HepG2 (cell line): ENCODE measurements around the gene KATNA1. TPM values are rescaled to one million over a fixed set of nuclear protein-coding genes. Genes with fewer than 3 reads are reported as not detected.

Experiments
- AGO2 ChIP-seq: fragments of 200-400 bp; formaldehyde crosslinking; optimal IDR thresholded peaks from 2 replicates; pipeline ENCODE3; 2017; ENCODE audit warnings: mild to moderate bottlenecking, low read depth, low read length, moderate library complexity
- ARHGAP35 ChIP-seq: sonication (generic); formaldehyde crosslinking; IDR thresholded peaks from 2 replicates; pipeline ENCODE4 v1.9.0; 2022; ENCODE audit warnings: mild to moderate bottlenecking, inconsistent platforms, moderate library complexity, missing genetic modification reagents, borderline replicate concordance
- BCL6 ChIP-seq: IDR thresholded peaks from 2 replicates; pipeline ENCODE4 v1.6.1; 2016; ENCODE audit warnings: missing genetic modification reagents, missing compliant biosample characterization
- CC2D1A ChIP-seq: sonication (generic); formaldehyde crosslinking; IDR thresholded peaks from 2 replicates; pipeline ENCODE4 v1.8.1; 2023; ENCODE audit warnings: mild to moderate bottlenecking, missing genetic modification reagents
- DMTF1 ChIP-seq: sonication (generic); formaldehyde crosslinking; IDR thresholded peaks from 2 replicates; pipeline ENCODE4 v1.4.0; 2020; ENCODE audit warnings: mild to moderate bottlenecking, missing genetic modification reagents
- E2F2 ChIP-seq: sonication (generic); formaldehyde crosslinking; IDR thresholded peaks from 2 replicates; pipeline ENCODE4 v1.4.0; 2020; ENCODE audit warnings: missing genetic modification reagents, borderline replicate concordance
- GATA4 ChIP-seq: sonication (generic); IDR thresholded peaks from 2 replicates; pipeline ENCODE4 v1.6.1; 2016; ENCODE audit warnings: antibody characterized with exemption, low read depth, borderline replicate concordance
- HCFC1 ChIP-seq: fragments of 150-350 bp; IDR thresholded peaks from 2 replicates; pipeline ENCODE4 v1.6.1; 2014; ENCODE audit warnings: low read depth, low read length
- HHEX ChIP-seq: IDR thresholded peaks from 2 replicates; pipeline ENCODE4 v1.6.1; 2016; ENCODE audit warnings: control low read depth
- HNF1B ChIP-seq: sonication (generic); formaldehyde crosslinking; IDR thresholded peaks from 2 replicates; pipeline ENCODE4 v1.5.1; 2020; ENCODE audit warnings: mild to moderate bottlenecking, moderate library complexity, missing genetic modification reagents
- HNRNPH1 ChIP-seq: fragments of 200-400 bp; formaldehyde crosslinking; optimal IDR thresholded peaks from 2 replicates; pipeline ENCODE3; 2017; ENCODE audit warnings: mild to moderate bottlenecking, low read depth, low read length
- KAT2B ChIP-seq: fragments of 150-350 bp; IDR thresholded peaks from 2 replicates; pipeline ENCODE4 v1.6.1; 2014; ENCODE audit warnings: low read depth, low read length, borderline replicate concordance
- KLF6 ChIP-seq: IDR thresholded peaks from 2 replicates; pipeline ENCODE4 v1.8.0; 2016; ENCODE audit warnings: missing biosample characterization, missing genetic modification reagents
- MYPOP ChIP-seq: sonication (generic); formaldehyde crosslinking; IDR thresholded peaks from 2 replicates; pipeline ENCODE4 v1.8.1; 2023; ENCODE audit warnings: mild to moderate bottlenecking, moderate library complexity, missing genetic modification reagents
- NCOA5 ChIP-seq: sonication (generic); formaldehyde crosslinking; IDR thresholded peaks from 2 replicates; pipeline ENCODE4 v1.4.0; 2020; ENCODE audit warnings: missing genetic modification reagents
- NFIC ChIP-seq: IDR thresholded peaks from 2 replicates; pipeline ENCODE4 v1.6.1; 2012; ENCODE audit warnings: mild to moderate bottlenecking, low read length, inconsistent platforms
- RORA ChIP-seq: sonication (generic); formaldehyde crosslinking; IDR thresholded peaks from 2 replicates; pipeline ENCODE4 v1.5.0; 2020; ENCODE audit warnings: mild to moderate bottlenecking, missing genetic modification reagents, moderate library complexity
- TARDBP ChIP-seq: sonication (generic); formaldehyde crosslinking; IDR thresholded peaks from 2 replicates; pipeline ENCODE4 v1.8.0; 2022; ENCODE audit warnings: mild to moderate bottlenecking, missing genetic modification reagents
- THAP9 ChIP-seq: sonication (generic); formaldehyde crosslinking; IDR thresholded peaks from 2 replicates; pipeline ENCODE4; 2020; ENCODE audit warnings: missing genetic modification reagents, mild to moderate bottlenecking, borderline replicate concordance
- ZBTB21 ChIP-seq: sonication (generic); formaldehyde crosslinking; IDR thresholded peaks from 2 replicates; pipeline ENCODE4 v1.4.0; 2020; ENCODE audit warnings: missing genetic modification reagents
- ZNF138 ChIP-seq: sonication (generic); formaldehyde crosslinking; IDR thresholded peaks from 2 replicates; pipeline ENCODE4 v1.5.0; 2020; ENCODE audit warnings: mild to moderate bottlenecking, low read depth, missing genetic modification reagents
- polyA plus RNA-seq, 8 experiments: library from polyadenylated mRNA; depleted of rRNA in 3 of 8; stranded (reverse) in 7 of 8; unstranded in 1 of 8; fragments of >200 nt; fragmentation: Illumina TruSeq in 4 of 8; extraction: Trizol in 4 of 8; gene quantifications; 2 replicates each; pipeline versions ENCODE4 v1.2.1 to v1.2.3, GENCODE V29; 2011 to 2016; ENCODE audit warnings: low read depth in 4 of 8, missing spikeins in 1 of 8, mixed read lengths in 1 of 8; ENCODE audit not compliant: insufficient read depth in 1 of 8
- total RNA-seq, 5 experiments: library from RNA; depleted of rRNA; stranded (reverse); fragments of >200 nt; fragmentation: Illumina TruSeq; extraction: Trizol; gene quantifications; 2 replicates each; pipeline ENCODE4 v1.2.3, GENCODE V29; 2016; ENCODE audit warnings: low read depth in 1 of 5

Gene KATNA1
- total and polyA plus RNA-seq, 2 of the 13 experiments (the other 11 are each of a cell fraction or from before 2014, with no cell fraction given), result 14.8 to 25.3 TPM

GRCh38 chr6:149545754-149546471, 102.6 kb downstream of the KATNA1 start, which contains the start of gene PPIL4 (continued):
- TF ChIP-seq DMTF1 (CRISPR knock-in tag), result peak; percentile 68; the same call in 1 of the 2 replicates
- TF ChIP-seq BCL6 (CRISPR knock-in tag), result peak; percentile 67; the same call in 1 of the 2 replicates
- no peak for TF ChIP-seq NFIC
- peak; percentile 85 for TF ChIP-seq MYPOP (CRISPR knock-in tag)
- TF ChIP-seq AGO2, result peak; percentile 55
- TF ChIP-seq HNF1B, result peak; percentile 74; the same call in 1 of the 2 replicates
- no peak for TF ChIP-seq HNRNPH1
- TF ChIP-seq TARDBP (CRISPR knock-in tag), result peak; percentile 93
- peak; percentile 90 for TF ChIP-seq THAP9 (CRISPR knock-in tag)
- TF ChIP-seq E2F2 (CRISPR knock-in tag), result 0 out of 2 replicates have a peak, but pooled peaks have one; percentile 87
- peak; percentile 95 for TF ChIP-seq ARHGAP35 (CRISPR knock-in tag)
- TF ChIP-seq KLF6, result peak; percentile 90; the same call in 1 of the 2 replicates
- peak; percentile 90; the same call in 1 of the 2 replicates for TF ChIP-seq ZNF138 (CRISPR knock-in tag)
- peak; percentile 84 for TF ChIP-seq ZBTB21 (CRISPR knock-in tag)
- TF ChIP-seq HCFC1, result peak; percentile 90
- no peak for TF ChIP-seq RORA (CRISPR knock-in tag)
- no peak for TF ChIP-seq NCOA5 (CRISPR knock-in tag)
- TF ChIP-seq HHEX, result no peak
- no peak for TF ChIP-seq CC2D1A (CRISPR knock-in tag)
- TF ChIP-seq KAT2B, result no peak
- TF ChIP-seq GATA4, result peak; percentile 61; the same call in 1 of the 2 replicates
